ENCODE measurements around the gene PLXNB2. TPM values are rescaled to one million over a fixed set of nuclear protein-coding genes. Genes with fewer than 3 reads are reported as not detected.

PLXNB2 gene
- polyA plus RNA-seq, 1 experiment, result 68.0 TPM

DNA sequence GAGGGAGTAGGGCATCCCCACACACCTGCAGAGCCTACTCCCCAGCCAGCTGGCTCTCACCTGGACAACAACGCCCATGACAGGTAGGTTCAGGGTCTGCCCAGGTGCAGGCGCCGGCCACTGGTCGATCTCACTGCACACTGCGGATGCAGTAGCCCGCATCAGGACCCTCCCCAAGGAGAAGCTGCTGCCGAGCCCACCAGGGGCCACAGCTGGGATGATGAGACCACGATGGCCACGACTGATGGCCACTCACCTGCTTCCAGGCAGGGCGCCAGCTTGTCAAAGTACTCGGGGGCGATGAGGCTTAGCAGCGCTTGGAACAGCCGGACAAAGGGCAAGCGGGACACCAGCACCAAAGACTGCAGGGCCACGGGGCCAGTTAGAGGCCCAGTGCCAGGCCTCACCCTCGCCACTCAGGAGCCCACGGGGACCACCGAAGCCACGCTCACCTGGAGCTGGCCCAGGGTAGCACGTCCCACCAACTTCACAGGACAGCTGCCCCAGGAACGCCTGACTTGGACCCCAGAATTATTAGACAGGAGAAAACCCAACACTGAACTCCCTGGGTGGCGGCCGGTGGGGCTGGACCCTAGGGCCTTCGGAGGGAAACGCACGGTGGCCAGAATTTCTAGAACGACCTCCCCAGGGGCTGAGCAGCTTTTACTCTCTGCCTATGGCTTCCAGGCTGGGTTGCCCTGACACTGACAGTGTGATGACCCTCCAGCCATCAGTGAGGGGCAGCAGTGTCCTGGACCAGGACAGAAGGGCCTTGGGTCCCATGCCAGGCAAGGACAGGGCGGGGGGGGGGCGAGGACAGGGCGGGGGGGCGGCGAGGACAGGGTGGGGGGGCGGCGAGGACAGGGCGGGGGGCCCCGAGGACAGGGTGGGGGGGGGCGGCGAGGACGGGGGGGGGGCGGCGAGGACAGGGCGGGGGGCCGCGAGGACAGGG is 8.9 kb upstream of the PLXNB2 start:
- no peak for DNase-seq (ENCODE audit: low read depth, low spot score)
- Histone ChIP-seq H3K9me3 (ENCODE audit: control insufficient read depth, insufficient read depth, low read length) (no peaks in the 10 kb centered on the region; the same call in 1 of the 2 replicates), H3K27ac (ENCODE audit: low read depth, low read length) (no peak overlapping the region), H3K27me3 (ENCODE audit: control insufficient read depth, insufficient read depth, low read length) (peaks cover 8% of the 10 kb centered on the region), H3K4me3 (ENCODE audit: low read depth, low read length) (no peak overlapping the region)
- CTCF ChIA-PET, result no interaction called here
- TF ChIP-seq CTCF (IDR thresholded peaks at IDR 0.05; ENCODE audit: low read depth, low read length), result no peak
- POLR2A ChIA-PET, result no interaction called here

DNA sequence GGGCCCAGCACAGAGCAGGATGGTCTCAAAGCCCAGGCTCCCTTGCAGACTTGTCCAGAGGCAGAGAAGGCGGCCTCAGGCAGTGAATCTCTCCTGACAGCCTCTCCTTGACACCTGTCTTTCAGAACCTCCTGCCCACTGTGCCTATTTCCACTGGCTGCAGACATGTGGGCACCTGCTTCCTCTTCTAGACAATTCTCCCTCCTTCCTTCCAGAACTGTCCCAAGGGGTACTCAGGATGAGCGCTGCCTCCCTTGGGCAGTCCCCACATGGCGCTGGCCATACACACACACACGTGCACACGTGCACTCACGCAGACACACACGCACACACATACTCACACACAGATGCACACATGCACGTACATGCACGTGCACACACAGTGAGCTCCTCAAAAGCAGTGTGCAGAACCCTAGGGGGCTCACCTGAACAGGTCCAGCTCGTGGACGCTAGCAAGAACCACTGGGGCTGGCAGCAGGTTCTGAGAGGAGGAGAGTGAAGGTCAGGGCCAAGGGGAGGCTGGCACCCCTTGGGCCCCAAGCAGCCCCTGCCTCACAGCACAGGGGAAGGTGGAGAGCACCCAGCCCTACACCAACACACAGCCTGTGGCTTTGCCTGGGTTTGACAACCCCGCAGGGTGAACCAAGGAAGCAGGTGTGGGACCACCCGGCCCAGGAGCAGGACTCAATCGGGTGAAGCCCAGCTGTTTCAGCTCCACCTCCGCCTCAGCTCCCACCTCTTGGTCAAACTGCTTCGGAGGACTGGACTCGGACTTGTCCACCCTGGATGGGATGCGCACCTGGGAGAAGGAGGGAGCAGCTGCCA is 8.1 kb upstream of the PLXNB2 start:
- no peak for TF ChIP-seq CTCF (IDR thresholded peaks at IDR 0.05; ENCODE audit: low read depth, low read length)
- DNase-seq (ENCODE audit: low read depth, low spot score), result no peak
- no peak overlapping the region for H3K4me3 ChIP-seq (ENCODE audit: low read depth, low read length)
- peaks cover 6% of the 10 kb centered on the region for H3K27me3 ChIP-seq (ENCODE audit: control insufficient read depth, insufficient read depth, low read length)
- no peak overlapping the region for H3K27ac ChIP-seq (ENCODE audit: low read depth, low read length)
- POLR2A ChIA-PET, result no interaction called here
- H3K9me3 ChIP-seq (ENCODE audit: control insufficient read depth, insufficient read depth, low read length), result no peaks in the 10 kb centered on the region; the same call in 1 of the 2 replicates
- CTCF ChIA-PET, result no interaction called here

DNA sequence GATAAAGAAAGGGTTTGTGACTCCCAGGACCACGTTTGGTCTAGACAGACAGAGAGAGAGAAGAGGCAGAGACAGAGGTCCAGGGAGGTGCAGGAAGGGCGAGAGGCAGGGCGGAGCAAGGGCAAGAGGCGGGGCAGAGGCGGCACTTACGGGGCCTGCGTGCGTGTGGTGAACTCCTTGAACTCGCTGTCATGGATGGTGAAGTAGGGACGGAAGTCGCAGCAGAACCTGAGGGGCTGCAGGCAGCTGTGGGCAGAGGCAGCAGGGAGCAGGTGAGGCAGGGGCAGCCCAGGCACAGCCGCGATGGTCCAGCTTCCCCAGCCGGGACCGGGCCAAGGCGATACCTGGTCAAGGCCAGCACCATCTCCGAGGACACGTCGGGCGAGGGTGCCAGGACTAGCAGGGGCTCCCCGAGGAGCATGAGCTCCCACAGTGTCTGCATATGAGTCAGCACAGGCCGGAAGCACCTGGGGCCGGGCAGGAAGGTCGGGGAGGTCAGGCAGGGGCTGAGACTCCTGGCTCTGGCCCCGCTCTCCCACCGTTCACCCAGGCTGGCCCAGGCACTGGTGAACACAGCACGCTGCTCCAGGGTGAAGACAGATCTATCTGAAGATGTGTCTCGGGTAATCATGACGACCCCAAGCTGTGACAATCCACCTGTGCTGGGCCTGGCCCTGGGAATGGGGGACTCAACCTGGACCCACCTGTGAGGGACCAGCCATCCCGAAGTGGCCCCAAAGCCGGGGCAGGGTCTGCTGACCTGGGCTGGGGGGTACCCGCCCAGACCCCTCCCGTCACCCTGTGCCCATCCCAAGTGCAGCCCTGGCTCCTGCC is 7.2 kb upstream of the PLXNB2 start:
- TF ChIP-seq CTCF (IDR thresholded peaks at IDR 0.05; ENCODE audit: low read depth, low read length), result no peak
- peaks cover 2% of the 10 kb centered on the region for H3K27me3 ChIP-seq (ENCODE audit: control insufficient read depth, insufficient read depth, low read length)
- CTCF ChIA-PET, result no interaction called here
- no peak overlapping the region for H3K27ac ChIP-seq (ENCODE audit: low read depth, low read length)
- POLR2A ChIA-PET, result no interaction called here
- no peak for DNase-seq (ENCODE audit: low read depth, low spot score)
- no peak overlapping the region for H3K4me3 ChIP-seq (ENCODE audit: low read depth, low read length)
- no peaks in the 10 kb centered on the region; the same call in 1 of the 2 replicates for H3K9me3 ChIP-seq (ENCODE audit: control insufficient read depth, insufficient read depth, low read length)

DNA sequence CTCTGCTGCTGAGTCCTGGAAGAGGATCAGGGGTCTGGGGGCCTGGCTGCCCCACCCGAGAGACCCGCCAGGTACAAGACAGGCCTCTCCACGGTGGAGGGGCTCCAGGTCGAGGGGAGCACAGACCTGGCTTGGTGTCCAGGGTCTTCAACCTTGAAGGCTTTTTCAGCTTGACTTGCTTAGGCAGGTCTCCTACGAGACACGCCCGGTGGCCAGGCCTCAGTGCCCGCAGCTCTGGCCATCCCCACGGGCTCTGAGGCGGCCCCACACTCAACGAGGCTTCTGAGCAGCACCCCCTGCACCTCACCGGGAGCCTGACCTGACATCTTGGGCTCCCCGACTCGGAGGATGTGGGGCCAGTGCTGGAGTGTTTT is 6.6 kb upstream of the PLXNB2 start:
- no peak for DNase-seq (ENCODE audit: low read depth, low spot score)
- no peak overlapping the region for H3K27ac ChIP-seq (ENCODE audit: low read depth, low read length)
- no peak overlapping the region for H3K4me3 ChIP-seq (ENCODE audit: low read depth, low read length)
- H3K9me3 ChIP-seq (ENCODE audit: control insufficient read depth, insufficient read depth, low read length), result no peaks in the 10 kb centered on the region; the same call in 1 of the 2 replicates
- ChIA-PET CTCF (no interaction called here), POLR2A (no interaction called here)
- peaks cover 2% of the 10 kb centered on the region for H3K27me3 ChIP-seq (ENCODE audit: control insufficient read depth, insufficient read depth, low read length)
- TF ChIP-seq CTCF (IDR thresholded peaks at IDR 0.05; ENCODE audit: low read depth, low read length), result no peak

Data from AG04450 (cell line).